Skeletal muscle cell (primary cell): ENCODE data around the gene MLX.
A peak's percentile ranks its signal among the peaks of the same experiment; 100 is the strongest.
"Not testable (repeated sequence)": the region's sequence is repeated elsewhere in the genome, so short reads cannot be mapped to it uniquely, and the experiment has no call there.

Experiments
- DNase-seq: peaks from one replicate; pipeline ENCODE4 v3.0.0-alpha.2; 2010; ENCODE audit warnings: low read depth
- H3K4me3 ChIP-seq: 2 replicates; pipeline ENCODE4 v1.5.1; 2011; ENCODE audit warnings: low read depth, mild to moderate bottlenecking, control low read depth, low read length, moderate library complexity

The MLX gene

GRCh38 chr17:42609182-42609813 is 42.4 kb downstream of the MLX start, which contains the start of the genes RETREG3 and TUBG1:
TSS of gene RETREG3 (minus strand) at chr17:42609374. CDS start at chr17:42609324, 50 bp downstream.
TSS of gene TUBG1 (plus strand) at chr17:42609683. CDS start at chr17:42609738, 55 bp downstream.
- H3K4me3 ChIP-seq: peak within 1 kb of the TSS; percentile 88
- peak; percentile 96 for DNase-seq

DNA sequence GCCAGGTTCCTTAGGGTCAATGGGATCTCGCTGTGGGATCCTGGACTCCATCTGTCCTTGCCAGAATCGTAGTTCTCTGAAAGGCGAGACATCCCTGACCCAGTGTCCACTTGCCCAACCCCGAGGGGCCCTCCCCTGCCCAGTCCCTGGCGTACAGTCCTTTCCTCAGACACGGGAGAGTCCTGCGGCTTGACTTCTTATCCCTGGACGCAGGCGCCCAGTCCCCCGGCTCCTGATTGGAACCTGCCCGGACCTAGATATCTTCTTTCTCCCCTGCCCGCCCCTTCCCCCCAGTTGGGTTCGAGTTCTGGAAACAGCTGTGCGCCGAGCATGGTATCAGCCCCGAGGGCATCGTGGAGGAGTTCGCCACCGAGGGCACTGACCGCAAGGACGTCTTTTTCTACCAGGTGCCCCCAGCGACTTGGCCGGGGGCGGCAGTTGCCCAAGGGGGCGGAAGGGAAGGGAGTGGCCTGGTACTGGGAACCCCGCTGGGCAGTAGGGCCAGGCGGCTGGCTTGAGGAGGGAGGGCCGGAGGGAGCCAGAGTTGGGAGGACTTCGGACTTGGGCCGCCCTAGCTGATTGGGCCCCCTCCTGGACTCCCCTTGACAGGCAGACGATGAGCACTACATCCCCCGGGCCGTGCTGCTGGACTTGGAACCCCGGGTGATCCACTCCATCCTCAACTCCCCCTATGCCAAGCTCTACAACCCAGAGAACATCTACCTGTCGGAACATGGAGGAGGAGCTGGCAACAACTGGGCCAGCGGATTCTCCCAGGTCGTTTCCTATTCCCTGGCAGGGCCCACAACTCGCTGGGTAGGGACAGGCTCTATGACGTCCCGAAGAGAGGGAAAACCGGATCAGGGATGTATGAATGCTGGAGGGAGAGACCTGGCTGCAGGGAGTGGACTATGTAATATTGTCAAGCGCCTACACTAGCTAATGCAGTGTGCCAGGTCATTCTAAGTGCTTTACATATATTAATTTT is 43.2 kb downstream of the MLX start:
- not testable (repeated sequence) for DNase-seq
- H3K4me3 ChIP-seq: peak overlapping the region; percentile 88

- no peak for DNase-seq
- no peak overlapping the region for H3K4me3 ChIP-seq
These were observed 45.1 kb downstream of the MLX start for GRCh38 chr17:42612013-42612412.

DNA sequence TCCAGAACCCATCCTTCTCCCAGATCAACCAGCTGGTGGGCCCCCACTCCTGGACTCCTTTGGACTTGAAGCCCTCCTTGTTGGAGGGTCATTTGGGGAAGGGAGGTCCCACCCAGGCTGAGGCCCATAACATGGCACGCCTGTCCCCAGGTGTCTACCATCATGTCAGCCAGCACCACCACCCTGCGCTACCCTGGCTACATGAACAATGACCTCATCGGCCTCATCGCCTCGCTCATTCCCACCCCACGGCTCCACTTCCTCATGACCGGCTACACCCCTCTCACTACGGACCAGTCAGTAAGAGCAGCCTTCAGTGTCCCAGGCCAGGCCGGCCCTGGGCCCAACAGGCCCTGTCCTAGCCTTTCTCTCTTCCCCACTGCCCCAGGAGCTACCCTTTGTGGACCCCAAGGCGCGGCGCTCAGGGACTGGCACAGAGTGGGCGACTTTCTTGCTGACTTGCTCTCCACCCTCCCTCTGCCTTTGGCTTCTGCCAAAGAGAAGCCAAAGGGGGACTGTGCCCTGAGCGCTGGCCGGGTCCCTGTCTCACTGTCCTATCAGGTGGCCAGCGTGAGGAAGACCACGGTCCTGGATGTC is 46.9 kb downstream of the MLX start:
- DNase-seq: no peak
- H3K4me3 ChIP-seq: no peak overlapping the region

- no peak for DNase-seq
- no peak overlapping the region for H3K4me3 ChIP-seq
These were observed 51.1 kb downstream of the MLX start for GRCh38 chr17:42617956-42618431.

DNA sequence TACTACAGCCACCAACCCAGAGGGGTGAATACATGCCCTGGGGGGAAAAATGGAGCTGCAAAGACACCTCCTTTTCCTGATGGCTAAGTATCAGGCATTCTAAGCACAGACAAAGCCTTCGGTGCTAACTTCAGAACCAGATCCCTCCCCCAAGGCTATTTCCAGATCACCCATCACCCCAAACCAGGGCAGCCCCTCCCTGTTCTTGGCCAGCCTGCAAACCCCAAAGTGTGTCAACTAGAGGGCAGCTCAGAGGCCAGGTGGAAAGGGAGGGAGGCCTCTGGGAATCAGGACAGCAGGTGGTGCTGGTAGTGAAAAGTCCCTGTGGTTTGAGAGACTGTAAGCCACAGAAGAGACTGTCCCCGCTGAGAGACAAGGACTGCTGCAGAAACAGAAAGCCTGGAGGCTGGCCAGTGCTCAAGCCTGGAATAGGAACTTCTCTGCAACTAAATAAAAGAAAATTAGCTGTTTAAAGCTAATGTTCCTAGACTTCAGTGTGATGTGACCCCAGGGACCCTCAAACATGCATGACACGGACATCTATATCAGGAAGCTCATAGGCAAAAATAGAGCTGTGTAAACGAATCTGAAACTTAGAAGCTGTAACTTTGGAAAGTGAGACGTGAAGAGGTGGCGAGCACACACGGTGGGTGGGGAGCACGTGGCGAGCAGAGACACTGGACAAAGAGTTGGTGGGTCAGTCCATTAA is 51.7 kb downstream of the MLX start:
- no peak overlapping the region for H3K4me3 ChIP-seq
- peak; percentile 28 for DNase-seq

GRCh38 chr17:42621987-42622386 is 55.1 kb downstream of the MLX start:
- not testable (repeated sequence) for H3K4me3 ChIP-seq, DNase-seq
